CD4-positive, alpha-beta T cell treated with Interleukin-4 for 4 hours (primary cell): ENCODE measurements around the gene SLC26A8.
"Not testable (repeated sequence)": the region's sequence is repeated elsewhere in the genome, so short reads cannot be mapped to it uniquely, and the experiment has no call there.

Source experiments
- DNase-seq: peaks from one replicate; pipeline ENCODE4 v3.0.0-alpha.2; 2020

The SLC26A8 gene

DNA sequence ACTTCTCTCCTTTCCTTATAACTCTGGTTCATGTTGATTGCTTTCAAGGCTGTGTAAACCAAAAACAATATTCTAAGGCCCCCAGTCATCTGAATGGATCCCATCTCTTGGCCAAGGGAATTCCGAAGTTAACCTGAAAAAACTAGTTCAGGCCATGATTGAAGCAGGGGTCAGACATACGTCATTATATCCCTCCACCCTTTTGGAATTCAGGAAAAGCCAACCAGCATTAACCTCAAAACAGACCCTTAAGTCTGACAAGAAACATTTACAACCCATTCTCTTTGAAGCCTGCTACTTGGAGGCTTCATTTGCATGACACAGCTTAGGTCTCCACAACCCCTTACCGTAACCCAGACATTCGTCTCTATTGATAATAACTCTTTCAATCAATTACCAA, 39.7 kb downstream of the SLC26A8 start:
- no peak for DNase-seq

DNA sequence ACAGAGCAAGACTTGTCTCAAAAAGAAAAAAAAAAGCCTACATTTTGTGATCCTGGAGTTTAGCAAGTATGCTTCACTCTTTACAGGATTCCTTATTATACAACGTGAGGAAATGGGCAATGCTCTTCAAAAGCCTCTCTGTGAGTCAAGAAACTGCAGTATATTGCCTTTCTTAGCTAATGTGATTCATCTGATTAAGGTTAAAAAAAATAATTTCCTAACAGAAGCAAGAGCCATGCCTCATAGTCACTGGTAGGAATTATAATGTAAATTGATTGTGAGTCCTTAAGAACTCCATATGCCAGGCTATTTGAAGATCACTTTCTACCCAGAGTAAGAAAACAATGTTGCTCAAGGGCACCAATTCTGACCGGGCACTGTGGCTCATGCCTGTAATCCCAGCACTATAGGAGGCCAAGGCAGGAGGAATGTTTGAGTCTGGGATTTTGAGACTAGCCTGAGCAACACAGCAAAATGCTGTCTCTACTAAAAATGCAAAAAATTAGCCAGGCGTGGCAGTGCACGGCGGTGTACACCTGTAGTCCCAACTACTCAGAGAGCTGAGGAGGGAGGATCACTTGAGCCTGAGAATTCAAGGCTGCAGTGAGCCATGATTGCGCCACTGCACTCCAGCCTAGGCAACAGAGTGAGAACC, 43.3 kb downstream of the SLC26A8 start:
- no peak for DNase-seq

DNA sequence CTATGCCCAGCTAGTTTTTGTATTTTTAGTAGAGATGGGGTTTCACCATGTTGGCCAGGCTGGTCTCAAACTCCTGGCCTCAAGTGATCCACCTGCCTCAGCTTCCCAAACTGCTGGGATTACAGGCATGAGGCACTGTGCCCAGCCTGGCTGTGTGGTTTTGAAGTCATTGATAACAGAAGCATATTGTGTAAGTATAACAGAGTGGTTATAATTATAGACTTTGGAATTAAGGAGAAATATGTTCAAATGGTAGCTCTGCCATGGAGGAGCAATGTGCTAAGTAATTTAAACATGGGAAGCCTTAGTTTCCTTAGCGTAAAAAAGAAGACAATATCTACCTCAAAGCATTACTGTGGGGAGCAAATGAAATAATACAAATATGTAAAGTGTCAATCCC, 44.3 kb downstream of the SLC26A8 start:
- not testable (repeated sequence) for DNase-seq

DNA sequence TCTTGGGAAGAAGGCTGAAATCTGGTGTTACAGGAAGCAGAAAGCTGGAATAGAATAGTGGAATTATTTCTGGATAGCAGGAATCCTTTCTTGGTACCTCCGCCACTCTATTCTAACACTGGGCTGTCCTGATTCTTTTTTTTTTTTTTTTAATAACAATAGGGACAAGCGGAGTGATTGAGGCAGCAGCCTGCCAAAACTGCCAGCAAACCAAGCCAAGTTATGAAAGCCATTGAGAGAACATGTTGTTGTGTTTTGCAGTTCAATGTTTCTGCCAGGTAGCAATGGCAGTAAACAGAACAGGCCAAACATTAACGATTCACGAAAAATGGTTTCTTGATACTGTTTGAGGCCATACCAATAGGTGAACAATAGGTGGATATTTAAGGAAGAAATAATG, 47.1 kb downstream of the SLC26A8 start:
- no peak for DNase-seq

- no peak for DNase-seq
These were observed 50.7 kb downstream of the SLC26A8 start for GRCh38 chr6:35973670-35974222.

DNA sequence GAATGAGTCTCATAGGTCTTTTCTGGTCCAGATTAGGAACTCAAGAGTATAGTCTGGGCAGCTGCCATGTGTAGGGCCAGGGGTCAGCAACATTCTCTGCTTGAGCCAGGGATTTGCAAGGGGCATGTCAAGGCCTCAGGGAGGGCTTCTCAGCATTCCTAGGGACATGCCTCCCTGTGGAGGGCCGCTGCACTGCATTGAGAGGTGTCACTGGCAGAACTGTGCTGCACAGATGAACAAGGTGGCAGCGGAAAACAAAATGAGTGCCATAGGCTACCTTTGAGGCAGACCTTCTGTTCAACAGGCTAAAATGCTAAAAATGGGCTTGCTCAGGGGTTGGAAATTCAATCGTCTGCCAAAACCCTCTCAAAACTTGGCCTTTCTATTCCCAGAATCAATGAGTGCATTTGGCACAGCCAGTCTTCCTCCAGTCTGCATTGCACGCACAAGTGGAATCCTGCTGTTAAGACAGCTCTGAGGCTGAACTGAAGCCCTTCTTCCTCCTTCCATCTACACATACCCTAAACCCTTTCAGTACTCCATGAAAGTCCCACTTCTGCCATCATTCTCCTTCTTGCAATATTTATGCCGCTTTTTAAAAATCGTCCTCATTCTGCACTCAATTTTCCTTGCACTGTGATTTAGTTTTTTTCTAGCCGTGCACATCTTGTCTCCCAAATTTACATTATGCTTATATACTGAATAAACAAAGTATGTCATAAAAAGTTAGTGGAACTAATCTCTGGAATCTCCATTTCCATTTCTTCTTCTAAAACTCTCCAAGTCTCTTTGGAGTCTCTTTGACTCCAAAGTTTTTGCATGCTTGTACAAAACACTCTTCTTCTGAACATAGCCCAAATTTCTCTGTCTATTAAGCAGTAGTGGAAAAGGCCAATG, 51.7 kb downstream of the SLC26A8 start:
- no peak for DNase-seq

DNA sequence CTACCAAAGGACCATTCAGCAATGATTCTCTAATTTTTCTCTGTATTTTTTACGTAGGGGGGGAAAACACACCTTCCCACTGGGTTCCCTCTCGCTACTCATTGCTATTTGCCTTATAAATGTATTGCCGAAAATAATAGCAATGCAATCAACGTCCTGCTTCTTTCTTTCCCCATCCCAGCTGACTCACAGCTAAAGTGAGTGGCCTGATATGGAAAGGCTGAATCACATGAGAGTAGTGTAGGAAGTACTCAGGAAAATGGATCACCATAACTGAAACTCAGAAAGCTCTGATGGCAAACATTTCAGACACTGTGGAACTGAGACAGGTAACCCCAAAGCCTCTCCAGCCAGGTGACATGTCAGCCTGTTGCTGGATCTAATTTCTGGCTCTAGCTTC, 54.3 kb downstream of the SLC26A8 start:
- DNase-seq, result no peak

GRCh38 chr6:35969646-35970045, 54.8 kb downstream of the SLC26A8 start:
- no peak for DNase-seq

GRCh38 chr6:35968821-35969220, 55.6 kb downstream of the SLC26A8 start:
- no peak for DNase-seq

GRCh38 chr6:35967076-35967774, 57.2 kb downstream of the SLC26A8 start:
- no peak for DNase-seq

DNA sequence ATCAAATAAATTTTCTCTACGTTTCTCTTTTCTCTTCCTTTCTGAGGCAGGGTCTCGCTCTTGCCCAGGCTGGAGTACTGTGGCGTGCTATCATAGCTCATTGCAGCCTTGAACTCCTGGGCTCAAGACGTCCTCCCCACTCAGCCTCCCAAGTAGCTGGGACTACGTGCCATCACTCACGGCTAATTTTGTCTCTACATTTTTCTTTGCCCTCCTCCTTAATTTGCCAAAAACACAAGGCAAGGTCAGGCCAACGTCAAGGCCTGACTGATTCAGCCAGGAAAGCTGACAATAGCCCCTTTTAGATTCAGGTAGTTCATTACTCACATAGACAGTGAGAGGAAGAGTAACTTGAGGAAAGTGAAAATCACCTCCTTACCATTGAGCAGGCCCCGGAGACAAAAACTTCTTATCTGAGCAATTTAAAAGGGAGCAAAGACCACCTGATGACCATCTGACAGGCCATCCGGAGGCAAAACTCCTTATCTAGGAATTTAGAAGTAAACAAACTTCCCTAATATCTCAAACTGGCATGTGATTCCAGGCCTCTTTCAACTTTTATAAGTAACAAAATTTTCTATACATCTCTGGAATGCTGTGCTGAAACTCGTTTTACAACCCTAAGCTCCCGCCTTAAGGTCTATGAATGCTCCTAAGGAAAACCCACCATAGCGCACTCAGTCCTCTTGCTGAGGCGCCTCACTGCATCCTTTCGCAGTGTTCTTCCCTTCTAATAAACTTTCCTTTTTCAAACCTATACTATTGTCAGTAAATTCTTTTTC, 61.5 kb downstream of the SLC26A8 start:
- no peak for DNase-seq

DNA sequence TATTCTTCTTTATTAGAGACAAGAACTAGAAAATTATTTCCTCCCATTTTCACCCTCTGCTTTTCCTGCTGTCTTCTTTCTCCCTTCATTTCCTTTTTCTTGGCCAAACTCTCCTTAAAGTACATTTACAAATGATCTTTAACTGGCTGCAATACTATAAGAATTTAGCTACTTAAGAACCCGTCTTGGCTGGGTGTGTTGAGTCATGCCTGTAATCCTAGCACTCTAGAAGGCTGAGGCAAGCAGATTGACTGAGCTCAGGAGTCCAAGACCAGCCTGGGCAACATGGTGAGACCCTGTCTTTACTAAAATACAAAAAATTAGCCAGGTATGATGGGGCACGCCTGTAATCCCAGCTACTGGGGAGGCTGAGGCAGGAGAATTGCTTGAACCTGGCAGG, 64.3 kb downstream of the SLC26A8 start:
- DNase-seq, result no peak

GRCh38 chr6:35955970-35956369, 68.5 kb downstream of the SLC26A8 start:
- DNase-seq, result no peak

DNA sequence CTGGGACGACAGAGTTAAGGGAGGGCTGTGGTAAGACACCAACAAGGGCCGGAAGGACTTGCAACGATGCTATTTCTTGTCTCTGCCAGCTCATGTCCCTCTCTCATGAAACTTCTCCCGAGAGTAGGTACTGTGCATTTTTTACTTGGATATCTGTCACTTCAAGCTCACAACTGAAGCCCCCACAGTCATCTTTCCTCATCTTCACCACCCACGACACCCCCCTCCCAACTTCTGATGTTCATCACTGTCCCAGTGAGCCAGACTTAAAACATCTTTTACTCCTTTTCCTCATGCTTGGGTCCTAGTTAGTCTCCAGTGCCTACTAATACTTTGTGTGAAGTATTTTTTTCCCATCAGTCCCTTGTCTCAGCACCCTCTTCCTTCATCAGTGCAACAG, 68.9 kb downstream of the SLC26A8 start:
- DNase-seq, result no peak

DNA sequence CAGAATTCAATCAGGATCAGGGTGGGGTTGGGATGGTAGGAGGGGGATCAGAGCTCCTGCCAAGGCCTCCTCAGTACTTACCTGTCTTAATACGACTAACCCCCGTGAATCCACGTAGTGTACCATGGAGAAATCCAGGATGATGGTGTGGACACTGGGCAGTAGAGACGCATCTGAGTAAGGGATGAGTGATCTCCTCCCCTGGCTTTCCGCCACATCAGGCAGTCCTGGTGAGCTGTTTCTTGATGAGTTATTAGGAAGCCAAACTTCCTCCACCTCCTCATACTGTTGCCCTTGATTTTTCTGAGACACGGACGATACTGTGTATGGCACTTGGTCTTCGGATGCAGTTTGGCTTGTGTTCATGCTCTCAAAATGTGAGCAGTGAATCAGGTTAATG, 69.4 kb downstream of the SLC26A8 start:
- no peak for DNase-seq

DNA sequence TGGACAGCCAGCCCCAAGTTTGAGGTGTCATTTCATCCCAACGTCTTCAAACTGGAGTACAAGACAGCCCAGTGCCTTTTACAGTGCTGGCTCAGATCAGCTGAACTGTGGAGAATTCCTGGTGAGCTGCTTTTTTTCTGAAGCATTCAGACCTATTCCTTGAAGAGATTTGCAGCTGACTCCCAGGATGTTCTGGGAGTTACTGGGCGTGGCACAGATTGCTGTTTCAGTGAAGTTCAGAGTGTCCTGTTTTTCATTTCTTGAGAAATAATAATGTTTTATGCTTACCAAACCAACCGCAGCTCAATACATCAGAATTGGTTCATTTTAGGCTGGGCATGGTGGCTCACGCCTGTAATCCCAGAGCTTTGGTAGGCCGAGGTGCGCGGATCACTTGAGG, 70.1 kb downstream of the SLC26A8 start:
- DNase-seq, result no peak

DNA sequence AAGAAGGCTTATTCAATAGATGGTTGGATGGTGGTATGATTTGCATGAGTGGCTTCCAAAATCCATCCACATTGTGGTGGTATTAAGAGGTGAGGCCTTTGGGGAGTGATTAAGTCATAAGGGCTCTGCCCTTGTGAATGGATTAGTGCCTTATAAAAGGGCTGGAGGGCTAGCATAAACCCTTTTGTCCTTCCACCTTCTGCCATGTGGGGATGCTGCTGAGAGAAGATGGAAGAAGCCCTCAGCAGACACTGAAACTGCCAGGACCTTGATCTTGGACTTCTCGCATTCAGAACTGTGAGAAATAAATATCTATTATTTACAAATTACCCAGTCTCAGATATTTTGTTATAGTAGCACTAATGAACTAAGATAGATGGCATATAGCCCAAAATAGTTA, 75.7 kb downstream of the SLC26A8 start:
- no peak for DNase-seq

DNA sequence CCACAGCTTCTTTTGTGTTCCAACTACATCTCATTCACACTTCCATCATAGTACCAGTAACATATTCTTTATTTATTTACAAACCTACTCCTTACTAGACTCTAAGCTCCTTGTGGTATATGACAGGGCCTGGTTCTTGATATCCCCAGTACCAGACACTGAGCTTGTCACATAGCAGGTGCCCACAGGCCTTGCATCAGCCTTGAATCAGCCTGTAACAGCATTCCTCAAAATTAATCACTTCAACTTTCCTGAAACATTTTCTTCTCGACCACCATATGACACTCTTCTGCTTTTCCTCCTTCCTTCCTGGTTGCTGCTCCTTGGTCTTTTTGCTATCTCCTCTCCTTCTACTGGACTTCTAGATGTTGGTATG, 78.8 kb downstream of the SLC26A8 start:
- DNase-seq, result no peak

- no peak for DNase-seq
These were observed 81.1 kb downstream of the SLC26A8 start for GRCh38 chr6:35943390-35943789.

DNA sequence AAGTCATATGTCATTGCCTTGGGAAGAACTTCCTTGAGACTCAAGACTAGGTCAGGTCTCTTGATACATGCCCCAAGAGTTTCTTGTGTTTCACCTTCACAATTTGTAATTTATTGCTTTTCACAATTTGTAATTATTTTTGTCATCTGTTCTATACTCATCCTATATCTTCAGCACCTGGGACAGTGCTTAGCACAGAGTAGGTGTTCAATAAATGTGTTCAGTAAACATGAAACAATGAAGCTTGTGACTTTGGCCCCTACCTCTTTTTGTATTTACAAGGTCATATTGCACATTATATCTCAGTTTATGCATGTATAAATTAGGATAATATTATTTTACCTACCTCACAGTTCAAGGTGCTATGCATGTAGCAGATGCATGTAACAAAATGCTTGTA, 82.1 kb downstream of the SLC26A8 start:
- no peak for DNase-seq

DNA sequence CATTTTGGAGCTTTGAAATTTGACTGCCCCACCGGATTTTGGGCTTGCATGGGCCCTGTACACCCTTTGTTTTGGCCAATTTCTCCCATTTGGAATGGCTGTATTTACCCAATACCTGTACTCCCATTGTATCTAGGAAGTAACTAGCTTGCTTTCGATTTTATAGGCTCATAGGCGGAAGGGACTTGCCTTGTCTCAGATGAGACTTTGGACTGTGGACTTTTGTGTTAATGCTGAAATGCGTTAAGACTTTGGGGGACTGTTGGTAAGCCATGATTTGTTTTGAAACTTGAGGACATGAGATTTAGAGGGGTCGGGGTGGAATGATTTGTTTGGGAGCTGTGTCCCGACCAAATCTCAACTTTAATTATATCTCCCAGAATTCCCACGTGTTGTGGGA, 83.3 kb downstream of the SLC26A8 start:
- not testable (repeated sequence) for DNase-seq

DNA sequence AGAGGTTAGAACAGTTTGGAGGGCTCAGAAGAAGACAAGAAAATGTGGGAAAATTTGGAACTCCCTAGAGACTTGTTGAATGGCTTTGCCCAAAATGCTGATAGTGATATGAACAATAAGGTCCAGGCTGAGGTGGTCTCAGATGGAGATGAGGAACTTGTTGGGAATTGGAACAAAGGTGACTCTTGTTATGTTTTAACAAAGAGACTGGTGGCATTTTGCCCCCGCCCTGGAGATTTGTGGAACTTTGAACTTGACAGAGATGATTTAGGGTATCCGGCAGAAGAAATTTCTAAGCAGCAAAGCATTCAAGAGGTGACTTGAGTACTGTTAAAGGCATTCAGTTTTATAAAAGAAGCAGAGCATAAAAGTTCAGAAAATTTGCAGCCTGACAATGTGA, 84.4 kb downstream of the SLC26A8 start:
- not testable (repeated sequence) for DNase-seq

DNA sequence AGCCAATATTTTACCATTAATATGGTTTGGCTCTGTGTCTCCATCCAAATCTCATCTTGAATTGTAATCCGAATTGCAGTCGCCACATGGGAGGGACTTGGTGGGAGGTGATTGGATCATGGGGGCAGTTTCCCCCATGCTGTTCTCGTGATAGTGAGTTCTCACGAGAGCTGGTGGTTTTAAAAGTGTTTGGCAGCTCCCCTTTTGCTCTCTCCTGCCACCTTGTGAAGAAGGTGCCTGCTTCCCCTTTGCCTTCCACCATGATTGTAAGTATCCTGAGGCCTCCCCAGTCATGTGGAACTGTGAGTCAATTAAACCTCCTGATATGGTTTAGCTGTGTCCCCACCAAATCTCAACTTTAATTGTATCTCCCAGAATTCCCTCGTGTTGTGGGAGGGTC, 85.2 kb downstream of the SLC26A8 start:
- DNase-seq, result not testable (repeated sequence)
